Astrocyte of the hippocampus (primary cell): ENCODE data around the gene SUPT20H.
A peak's percentile ranks its signal among the peaks of the same experiment; 100 is the strongest.
"Not testable (repeated sequence)": the region's sequence is repeated elsewhere in the genome, so short reads cannot be mapped to it uniquely, and the experiment has no call there.

Experiments
- DNase-seq: peaks from one replicate; pipeline ENCODE4 v3.0.0; 2011; ENCODE audit warnings: low read depth, low spot score

The SUPT20H gene

GRCh38 chr13:37070145-37070695, 10.7 kb upstream of the SUPT20H start:
- no peak for DNase-seq

- no peak for DNase-seq
Observed at GRCh38 chr13:37069597-37070103, 10.2 kb upstream of the SUPT20H start.

GRCh38 chr13:37068962-37069361, 9.5 kb upstream of the SUPT20H start:
- DNase-seq: no peak

GRCh38 chr13:37067874-37068273, 8.4 kb upstream of the SUPT20H start:
- DNase-seq: no peak

GRCh38 chr13:37065890-37066526, 6.5 kb upstream of the SUPT20H start:
- no peak for DNase-seq

DNA sequence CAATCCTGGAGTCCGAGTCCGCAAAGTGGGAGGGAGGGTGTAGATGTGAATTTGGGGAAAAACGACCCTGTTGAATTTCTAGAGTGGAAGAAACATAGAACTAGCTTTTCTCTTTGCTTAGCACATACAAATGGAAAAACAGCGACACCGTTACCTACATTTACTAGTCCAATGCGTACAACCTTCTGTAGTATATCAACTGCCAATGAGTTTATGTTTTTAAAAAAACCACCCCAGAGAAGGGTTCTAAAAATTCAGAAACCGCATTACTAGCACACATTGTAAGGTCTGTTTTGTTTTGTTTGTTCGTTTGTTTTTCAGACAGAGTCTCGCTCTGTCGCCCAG, 332 bp upstream of the SUPT20H start:
- DNase-seq: no peak

DNA sequence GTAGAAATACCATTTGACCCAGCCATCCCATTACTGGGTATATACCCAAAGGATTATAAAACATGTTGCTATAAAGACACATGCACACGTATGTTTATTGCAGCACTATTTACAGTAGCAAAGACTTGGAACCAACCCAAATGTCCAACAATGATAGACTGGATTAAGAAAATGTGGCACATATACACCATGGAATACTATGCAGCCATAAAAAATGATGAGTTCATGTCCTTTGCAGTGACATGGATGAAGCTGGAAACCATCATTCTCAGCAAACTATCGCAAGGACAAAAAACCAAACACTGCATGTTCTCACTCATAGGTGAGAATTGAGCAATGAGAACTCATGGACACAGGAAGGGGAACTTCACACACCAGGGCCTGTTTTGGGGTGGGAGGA, 3.3 kb downstream of the SUPT20H start:
- DNase-seq: not testable (repeated sequence)

DNA sequence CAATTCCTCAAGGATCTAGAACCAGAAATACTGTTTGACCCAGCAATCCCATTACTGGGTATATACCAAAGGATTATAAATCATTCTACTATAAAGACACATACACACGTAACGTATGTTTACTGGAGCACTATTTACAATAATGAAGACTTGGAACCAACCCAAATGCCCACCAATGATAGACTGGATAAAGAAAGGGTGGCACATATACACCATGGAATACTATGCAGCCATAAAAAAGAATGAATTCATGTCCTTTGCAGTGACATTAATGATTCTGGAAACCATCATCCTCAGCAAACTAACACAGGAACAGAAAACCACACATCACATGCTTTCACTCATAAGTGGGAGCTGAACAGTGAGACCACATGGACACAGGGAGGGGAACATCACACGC, 6.4 kb downstream of the SUPT20H start:
- DNase-seq: not testable (repeated sequence)

GRCh38 chr13:37049810-37050209, 9.7 kb downstream of the SUPT20H start:
- no peak for DNase-seq

DNA sequence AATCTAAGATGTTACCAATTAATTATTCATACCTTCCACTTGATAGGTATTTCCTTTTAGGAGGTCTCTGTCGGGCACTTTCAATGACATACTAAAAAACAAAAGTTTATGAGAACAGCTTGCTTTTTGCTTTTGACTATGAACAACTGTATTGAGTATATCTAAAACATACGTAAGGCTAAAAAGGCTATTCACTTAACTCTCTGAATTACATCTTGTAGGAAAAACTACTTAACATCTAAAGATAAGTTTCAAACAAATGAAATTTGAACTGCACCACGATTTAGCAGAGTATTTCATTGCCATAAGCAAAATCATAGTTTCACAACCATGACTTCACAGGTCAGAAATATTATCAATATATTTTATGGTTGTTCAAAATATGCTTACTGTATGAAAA, 11.6 kb downstream of the SUPT20H start:
- no peak for DNase-seq

- DNase-seq: no peak
Observed at GRCh38 chr13:37047032-37047431, 12.5 kb downstream of the SUPT20H start.

DNA sequence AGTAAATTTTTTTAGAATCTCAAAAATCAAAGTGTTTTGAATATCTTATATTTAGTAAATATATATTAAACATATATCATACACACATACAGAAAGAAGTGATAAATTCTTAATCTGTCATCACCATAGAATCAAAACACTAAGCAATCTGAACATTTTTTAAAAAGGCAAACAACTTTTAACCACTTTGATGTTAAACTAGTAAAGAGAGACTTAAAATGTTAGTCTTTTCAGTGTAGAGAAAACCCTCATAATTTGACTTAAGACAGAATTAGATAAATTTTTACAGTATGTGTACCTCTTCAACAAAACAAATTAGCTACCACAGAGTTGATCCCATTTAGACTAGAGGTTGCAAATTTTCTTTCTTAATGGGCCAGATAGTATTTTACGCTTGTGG, 13.4 kb downstream of the SUPT20H start:
- no peak for DNase-seq

DNA sequence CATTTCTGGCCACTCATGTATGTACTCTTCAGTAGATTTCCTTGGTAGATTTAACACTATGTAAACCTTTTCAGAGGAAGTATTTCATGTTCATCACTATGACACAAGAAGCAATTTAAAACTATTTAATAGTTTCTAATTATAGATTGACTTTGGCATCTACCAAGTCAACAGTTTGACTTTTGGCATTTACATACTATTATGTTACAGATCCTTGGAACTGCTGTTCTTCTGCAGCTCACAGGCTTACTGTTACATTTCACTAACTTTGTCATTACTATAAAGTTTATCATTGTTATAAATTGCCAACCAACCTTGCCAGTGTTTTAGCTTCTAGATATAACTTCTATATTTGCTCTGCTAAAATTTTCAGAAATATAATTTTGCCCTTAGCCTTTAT, 18.7 kb downstream of the SUPT20H start:
- no peak for DNase-seq

DNA sequence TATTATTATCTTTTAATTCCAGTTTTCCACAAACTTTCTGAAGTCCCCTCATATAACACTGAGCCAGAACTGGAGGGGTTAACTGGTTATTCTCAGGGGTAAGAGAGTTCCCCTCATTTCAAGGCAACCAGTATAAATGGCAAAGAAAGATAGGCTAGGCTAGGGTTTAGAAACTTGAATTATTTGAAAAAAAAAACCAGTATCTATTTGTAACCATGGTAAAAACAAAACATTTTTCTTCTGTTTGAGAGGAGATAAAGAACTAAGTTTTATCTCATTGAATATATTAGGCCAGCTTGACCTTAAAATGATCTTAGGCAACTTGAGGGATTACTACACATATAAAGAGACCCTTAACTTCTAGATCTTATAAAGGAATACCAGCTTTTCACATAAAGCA, 19.6 kb downstream of the SUPT20H start:
- no peak for DNase-seq

DNA sequence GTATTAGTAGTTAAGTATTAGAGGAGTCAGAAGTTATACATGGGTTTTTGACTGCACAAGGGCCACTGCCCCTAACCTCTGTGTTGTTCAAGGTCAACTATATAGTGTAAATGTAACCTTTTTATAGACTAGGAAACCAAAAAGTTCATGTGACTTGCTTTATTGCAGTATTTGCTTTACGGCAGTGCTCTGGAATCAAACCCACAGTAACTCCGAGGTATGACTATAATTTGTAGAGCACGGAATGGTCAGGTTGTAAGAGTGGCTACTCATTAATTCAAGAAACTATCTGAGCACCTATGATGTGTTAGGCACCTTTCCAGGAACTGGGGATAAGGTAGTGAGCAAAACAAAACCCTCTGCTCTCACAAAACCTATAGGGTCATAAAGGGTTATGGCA, 22.2 kb downstream of the SUPT20H start:
- no peak for DNase-seq

- peak; percentile 23 for DNase-seq
Observed at GRCh38 chr13:37029617-37030016, 29.9 kb downstream of the SUPT20H start.

- DNase-seq: no peak
Observed at GRCh38 chr13:37027639-37028038, 31.8 kb downstream of the SUPT20H start.

GRCh38 chr13:37026771-37027170, 32.7 kb downstream of the SUPT20H start:
- no peak for DNase-seq

DNA sequence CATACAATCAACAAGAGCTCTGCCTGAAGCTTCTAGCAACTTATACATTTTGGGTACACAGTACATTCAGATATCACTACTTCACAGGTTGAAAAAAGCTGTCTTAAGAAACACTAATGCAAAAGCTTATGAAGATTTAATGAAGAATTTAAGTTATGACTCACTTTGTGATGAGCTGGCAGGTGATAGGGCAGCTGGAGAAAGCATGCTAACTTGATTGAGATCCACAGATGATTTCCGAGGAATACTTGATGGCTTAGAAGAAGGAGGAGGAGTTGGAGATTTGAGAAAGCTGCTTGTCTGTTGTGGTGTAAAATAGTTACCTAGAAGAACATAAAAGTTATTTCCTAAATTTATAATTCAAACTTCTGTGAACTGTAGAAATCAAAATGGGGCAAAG, 35.6 kb downstream of the SUPT20H start:
- DNase-seq: peak; percentile 6

GRCh38 chr13:37014609-37015008, 44.9 kb downstream of the SUPT20H start:
- DNase-seq: no peak

DNA sequence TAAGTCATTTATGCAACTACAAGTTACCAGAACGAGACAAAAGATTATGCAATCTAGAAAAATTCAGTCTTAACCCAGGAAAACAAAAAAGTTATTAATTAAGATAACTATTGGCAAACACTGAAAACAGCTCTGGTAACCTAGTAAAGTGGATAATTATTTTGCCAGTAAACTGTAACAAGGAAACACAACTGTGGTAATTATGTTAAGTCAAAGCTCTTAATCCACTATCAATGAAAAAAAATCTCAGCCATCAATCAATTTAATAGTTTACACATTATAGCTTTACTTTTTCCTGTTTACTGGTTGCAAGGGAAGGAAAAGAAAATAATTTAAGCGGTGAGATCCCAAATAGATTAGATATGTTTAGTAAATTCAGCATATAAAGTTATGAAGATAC, 47.7 kb downstream of the SUPT20H start:
- no peak for DNase-seq

- no peak for DNase-seq
Observed at GRCh38 chr13:37011002-37011401, 48.5 kb downstream of the SUPT20H start.

- DNase-seq: no peak
Observed at GRCh38 chr13:37010424-37010823, 49.1 kb downstream of the SUPT20H start.

DNA sequence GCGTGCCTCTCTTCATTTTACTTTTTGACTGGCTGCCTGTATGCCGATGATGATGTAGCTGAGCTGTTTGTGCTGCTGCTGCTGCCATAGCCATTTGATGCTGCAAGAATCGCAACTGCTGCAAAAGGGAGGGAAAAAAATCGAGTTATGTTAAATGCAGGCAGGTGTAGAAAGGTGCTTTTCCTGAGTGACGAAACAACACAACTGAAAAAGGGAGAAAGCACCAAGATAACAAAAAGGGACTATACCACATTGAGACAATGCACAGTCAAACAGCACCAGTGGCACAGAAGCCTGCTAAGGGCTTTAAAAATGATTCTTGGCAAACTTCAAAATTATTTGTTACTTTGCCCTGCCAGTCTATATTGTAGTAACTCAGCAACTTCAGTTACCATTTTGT, 49.8 kb downstream of the SUPT20H start:
- DNase-seq: no peak
